Measurements from ENCODE around the gene KCNQ4.

The KCNQ4 gene

GRCh38 chr1:40780678-40781607 is 2.6 kb upstream of the KCNQ4 start:
- no peak for DNase-seq

DNA sequence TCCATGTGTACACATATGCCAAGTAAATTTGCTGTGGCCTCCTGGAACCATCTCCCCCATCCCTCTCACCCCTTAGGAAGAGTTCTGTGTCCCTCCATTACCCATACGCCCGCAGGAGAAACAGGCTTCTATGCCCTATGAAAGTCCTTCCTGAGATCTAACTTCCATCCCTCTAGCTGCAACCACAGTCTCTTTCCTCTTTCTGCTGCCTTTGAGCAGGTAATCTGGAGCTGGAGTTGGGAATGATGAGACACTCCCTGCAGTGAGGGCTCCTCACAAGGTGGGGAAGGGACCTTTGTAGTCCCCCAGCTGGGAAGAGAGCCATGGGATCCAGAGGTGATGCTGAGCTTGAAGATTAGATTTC is 2.0 kb upstream of the KCNQ4 start:
- no peak for DNase-seq

DNA sequence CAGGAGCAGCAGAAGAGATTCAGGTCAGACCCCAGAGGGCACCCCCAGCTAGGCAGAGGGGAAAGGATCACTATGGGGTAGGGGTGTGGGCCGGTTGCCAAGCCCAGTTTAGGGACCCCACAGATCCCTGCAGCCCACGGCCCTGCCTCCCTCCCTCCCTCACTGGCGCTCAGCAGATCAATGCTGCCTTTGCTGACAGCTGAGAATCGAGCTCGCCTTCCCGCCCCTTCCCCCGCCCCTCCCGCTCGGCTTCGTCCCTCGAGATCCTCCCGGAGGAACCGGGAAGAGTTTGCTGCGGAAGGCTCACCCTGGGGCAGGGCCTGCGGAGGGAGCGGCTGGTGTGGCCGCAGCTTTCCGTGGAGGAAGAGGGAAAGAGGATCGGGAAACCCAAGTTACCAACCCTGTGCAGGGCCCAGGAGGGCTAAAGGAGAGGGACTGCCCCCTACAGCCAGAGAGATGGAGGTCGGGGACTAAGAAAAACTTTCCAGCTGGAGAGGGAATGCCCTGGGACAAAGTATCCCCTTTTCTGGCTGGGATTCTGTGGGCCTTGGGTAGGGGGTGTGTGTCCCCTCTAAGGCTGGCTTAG is 1.1 kb upstream of the KCNQ4 start:
- DNase-seq, result no peak

- no peak for DNase-seq
These were observed 669 bp downstream of the KCNQ4 start for GRCh38 chr1:40784141-40784770.

DNA sequence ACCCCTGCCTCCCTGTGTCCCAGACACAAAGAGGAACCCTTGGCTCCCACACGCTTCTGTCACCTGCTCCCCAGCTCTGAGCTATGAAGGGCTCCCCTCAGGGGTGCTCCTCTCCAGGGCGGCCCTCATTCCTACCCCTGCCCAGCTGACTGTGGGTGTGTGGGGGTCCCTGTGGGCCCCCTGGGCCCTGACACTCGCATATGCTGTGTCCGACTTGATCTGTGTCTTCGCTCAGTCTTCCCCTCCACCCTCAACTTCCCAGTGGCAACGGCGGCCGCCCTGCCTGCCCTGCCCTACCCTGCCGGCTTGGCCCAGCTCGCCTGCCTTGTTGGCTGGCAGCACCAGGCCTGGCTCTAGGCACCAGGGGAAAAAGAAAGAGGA is 1.2 kb downstream of the KCNQ4 start:
- DNase-seq, result no peak

GRCh38 chr1:40785446-40785845 is 1.9 kb downstream of the KCNQ4 start:
- no peak for DNase-seq

GRCh38 chr1:40786171-40786994 is 2.8 kb downstream of the KCNQ4 start:
- no peak for DNase-seq

DNA sequence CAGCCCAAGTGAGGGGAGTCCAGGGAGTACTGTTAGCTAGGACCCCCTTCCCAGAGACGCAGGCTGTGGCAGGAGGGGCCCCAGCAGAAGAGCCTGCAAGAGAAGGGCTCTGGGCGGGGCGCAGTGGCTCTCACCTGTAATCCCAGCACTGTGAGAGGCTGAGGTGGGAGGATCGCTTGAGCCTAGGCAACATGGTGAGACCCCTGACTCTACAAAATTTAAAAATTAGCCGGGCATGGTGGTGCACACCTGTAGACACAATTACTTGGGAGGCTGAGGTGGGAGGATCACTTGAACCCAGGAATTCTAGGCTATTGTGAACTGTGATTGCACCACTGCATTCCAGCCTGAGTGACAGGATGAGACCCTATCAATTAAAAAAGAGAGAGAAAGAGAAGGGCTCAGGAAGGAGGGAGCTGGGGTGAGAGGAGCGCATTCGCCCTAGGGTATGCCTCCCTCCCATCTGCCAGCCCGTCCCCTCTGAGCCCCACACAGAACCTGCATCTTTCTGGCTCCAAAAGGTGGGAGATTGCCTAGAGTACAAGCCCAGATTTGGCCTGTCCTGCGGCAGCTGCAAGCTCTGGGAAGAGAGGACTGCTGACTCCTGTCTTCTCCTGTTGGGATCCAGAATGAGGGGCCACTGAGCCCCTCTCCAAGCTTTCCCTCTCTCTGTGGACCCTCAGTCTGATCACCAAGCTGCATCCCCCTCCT is 3.6 kb downstream of the KCNQ4 start:
- DNase-seq, result no peak

GRCh38 chr1:40787737-40788560 is 4.4 kb downstream of the KCNQ4 start:
- no peak for DNase-seq

DNA sequence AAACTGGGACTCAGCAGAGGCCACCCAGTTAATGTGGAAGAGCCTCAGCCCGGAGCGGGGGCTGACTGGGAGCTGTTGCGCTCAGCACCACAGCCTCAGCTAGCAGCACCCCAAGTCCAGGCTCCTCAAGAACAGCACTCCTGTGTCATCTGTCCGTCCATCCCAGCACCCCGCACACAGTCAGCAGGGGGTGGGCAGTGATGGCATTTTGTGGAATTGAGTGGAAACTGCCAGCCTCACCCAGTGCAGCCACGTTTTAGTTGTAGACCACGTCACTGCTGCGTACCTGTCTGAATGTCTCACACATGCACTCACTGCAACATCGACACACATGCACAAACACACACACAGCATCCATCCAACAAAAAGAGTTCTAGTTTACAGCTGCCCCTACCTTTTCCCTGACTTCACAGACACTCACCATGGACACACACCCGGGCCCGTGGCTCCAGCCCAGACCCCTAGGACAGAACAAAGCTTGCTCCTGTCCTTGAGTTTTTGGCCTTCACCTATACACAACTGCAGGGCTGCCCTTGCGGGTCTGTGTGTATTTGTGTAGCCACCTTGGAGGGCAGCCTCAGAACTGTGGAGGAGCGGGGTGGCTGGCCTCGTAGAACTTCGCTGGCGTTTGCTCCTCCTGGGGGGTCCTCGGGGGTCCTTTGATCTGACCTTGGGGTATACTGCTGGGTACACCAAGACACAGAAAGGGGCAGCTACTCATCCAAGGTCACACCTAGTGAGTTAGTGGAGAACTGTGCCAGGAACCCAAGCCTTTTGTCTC is 5.2 kb downstream of the KCNQ4 start:
- no peak for DNase-seq

DNA sequence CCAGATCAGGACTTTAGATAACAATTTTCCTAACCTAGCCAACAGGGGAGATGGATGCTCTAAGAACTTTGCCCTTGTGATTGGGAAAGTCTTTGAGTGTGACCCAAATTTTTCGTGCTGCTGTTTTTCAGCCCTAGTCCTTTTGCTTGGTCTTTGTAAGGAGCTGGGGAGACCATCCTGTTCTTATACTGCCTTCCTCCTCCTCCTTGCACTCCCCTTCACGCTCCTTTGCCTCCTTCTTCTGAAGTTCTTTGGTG is 5.7 kb downstream of the KCNQ4 start:
- no peak for DNase-seq

GRCh38 chr1:40789661-40790430 is 6.3 kb downstream of the KCNQ4 start:
- peak; percentile 59 for DNase-seq

GRCh38 chr1:40792036-40792435 is 8.4 kb downstream of the KCNQ4 start:
- no peak for DNase-seq

DNA sequence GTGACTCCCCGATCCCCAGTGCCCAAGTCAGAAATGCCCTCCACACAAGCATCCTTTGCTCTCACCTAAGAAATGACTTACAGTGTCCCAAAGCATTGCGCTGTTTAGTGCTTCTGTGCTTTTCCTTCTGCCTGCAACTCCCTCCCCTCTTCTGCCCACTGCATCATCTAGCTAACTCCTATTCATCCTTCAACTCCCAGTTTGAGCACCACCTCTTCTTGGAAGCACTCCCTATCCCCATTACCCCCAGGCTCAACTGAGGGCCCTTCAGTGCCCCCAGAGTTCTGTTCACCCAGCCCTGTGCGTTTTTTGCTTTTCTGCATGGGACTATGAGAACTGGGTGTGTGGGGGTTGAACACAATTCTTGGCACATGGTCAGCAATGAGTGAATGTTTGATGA is 10.0 kb downstream of the KCNQ4 start:
- no peak for DNase-seq

DNA sequence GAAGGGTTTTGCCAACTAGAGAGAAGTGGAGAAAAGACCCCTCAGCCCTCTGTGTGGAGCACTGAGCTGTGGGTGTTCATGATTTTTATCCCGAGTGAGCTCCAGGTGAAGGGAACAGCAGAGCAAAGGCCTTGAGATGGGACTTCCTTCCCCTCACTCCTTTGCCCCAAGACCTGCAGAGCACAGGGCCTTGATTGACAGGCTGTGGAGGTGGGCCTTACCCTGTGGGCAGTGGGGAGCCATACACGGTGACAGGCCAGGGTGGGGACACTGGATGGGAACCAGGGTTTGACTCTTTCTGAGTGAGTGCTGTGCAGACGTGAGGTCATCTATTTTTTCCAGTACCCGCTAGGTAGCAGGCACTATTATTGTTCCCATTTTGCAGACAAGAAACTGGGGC is 10.5 kb downstream of the KCNQ4 start:
- no peak for DNase-seq

GRCh38 chr1:40794974-40795715 is 11.6 kb downstream of the KCNQ4 start:
- no peak for DNase-seq

DNA sequence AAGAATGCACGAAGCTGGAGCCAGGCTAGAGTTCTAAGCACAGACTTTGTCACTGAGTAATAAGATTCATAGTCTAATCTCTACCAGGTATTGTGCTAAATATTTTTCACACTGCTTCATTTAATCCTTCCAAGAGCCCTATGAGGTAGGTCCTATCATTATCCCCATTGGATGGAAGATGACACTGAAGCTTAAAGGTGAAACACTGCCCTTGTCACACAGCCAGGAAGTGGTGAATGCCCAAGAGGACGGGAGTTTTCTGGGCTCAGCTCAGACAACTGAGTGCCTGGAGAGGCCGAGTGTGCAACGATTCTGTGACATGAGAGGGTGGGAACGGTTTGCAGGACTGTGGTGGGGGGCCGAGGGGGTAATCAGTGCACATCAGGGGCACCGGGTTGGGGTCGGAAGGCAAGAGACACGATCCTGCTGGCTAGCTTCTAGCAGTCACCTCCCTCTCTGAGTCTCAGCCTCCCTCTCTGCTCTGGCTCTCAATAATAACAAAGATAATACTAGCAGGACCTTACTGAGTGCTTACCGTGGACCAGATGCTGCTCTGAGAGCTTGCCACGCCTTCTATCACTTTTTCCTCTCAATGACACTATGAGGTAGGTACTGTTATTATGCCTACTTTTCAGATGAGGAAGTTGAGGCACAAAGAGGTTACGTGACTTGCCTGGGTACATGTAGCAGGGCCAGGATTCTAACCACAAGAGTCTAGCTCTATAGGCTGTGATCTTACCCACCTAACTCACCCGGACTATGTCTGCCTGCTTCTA is 12.4 kb downstream of the KCNQ4 start:
- no peak for DNase-seq

GRCh38 chr1:40796939-40797667 is 13.5 kb downstream of the KCNQ4 start:
- DNase-seq, result no peak
